ENCODE data around the gene PAM16.
"Not testable (repeated sequence)": the region's sequence is repeated elsewhere in the genome, so short reads cannot be mapped to it uniquely, and the experiment has no call there.

The PAM16 gene

DNA sequence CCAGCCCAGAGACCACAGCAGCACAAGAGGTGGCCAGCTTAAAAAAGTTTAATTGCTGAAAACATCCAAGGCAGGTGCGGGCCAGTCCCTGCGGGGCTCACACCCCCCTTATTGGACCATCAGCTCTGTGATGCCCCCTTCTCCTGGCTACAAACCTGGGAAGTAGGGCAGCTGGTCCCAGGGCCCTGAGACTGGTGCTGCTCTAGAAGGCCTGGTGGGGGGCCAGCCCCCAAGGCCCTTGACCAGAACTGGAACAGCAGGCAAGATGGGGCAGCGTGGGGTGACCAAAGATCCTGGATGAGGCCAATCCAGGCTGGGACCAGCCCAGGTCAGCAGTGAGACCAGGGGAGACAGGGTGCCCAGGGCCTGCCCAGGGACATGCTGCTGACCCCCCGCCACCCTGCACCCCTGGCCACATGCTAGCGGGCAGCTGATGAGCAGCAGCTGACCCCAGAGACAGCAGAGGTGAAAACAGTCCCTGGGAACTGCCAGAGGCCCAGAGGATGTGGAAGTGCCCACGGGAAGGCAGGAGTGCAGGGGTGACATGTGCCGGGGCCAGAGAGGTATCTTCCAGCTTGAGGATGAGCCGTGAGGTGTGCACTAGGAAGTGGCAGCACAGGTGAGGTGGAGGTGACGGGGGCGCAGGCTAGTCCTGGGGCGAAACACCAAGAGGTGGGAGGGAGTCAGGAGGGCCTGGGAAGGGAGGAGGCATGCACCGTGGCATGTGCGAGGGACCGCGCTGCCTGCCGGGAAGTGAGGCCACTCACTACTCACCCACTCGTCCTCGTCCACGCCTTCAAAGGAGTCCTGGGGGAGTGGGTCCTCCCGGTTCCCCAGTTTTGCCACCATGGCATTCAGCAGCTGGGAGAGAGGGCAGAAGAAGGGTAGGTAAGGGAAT lies 3.6 kb upstream of the PAM16 start:
- no peak for DNase-seq

DNA sequence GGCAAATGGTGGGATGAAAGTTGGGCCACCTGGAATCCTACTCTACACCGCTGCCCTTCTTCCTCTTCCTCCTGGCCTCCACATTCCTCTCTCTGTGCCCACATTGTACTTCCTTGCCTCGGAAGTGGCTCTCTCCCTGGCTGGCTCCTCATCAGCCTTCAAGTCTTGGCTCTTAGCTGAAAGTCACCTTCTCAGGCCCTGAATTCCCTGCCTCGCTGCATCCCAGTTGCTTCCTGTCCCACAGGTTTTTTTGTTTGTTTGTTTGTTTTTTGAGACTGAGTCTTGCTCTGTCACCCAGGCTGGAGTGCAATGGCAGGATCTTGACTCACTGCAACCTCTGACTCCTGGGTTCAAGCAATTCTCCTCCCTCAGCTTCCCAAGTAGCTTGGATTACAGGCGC lies 2.6 kb upstream of the PAM16 start:
- DNase-seq: no peak

DNA sequence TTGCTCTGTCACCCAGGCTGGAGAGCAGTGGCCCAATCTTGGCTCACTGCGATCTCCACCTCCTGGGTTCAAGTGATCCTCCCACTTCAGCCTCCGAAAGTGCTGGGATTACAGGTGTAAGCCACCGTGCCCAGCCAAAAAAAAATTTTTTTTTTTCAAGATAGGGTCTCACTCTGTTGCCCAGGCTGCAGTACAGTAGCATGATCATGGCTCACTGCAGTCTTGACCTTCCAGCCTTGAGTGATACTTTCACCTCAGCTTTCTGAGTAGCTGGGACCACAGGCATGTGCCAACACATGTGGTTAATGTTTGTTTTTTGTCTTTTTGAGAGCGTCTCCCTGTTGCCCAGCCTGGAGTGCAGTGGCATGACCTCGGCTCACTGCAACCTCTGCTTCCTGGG lies 1.7 kb upstream of the PAM16 start:
- DNase-seq: no peak

DNA sequence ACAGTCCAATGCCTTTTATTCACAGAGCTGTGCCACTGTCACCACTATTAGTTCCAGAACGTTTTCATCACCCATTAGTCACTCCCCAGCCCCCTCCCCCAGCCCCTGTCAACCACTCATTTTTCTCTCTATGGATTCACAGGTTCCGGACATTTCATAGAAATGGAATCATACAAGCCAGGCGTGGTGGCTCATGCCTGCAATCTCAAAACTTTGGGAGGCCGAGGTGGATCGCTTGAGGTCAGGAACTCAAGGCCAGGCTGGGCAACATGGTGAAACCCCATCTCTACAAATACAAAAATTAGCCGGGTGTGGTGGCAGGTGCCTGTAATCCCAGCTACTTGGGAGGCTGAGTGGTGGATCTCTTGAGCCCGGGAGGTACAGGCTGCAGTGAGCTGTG lies 759 bp upstream of the PAM16 start:
- peak in 1 of 51 donors; percentile 28 for DNase-seq

DNA sequence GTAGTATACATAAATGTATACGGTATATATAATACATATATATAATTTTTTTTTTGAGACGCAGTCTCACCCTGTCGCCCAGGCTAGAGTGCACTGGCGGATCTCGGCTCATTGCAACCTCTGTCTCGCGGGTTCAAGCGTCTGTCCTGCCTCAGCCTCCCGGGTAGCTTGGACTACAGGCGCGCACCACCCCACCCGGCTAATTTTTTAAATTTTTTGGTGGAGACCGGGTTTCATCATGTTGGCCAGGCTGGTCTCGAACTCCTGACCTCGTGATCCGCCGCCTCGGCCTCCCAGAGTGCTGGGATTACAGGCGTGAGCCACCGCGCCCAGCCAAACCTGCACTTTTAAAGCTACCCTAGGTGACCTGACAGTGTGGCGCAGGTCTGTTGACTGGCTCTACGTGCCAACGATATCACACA lies 745 bp downstream of the PAM16 start:
- DNase-seq: no peak

DNA sequence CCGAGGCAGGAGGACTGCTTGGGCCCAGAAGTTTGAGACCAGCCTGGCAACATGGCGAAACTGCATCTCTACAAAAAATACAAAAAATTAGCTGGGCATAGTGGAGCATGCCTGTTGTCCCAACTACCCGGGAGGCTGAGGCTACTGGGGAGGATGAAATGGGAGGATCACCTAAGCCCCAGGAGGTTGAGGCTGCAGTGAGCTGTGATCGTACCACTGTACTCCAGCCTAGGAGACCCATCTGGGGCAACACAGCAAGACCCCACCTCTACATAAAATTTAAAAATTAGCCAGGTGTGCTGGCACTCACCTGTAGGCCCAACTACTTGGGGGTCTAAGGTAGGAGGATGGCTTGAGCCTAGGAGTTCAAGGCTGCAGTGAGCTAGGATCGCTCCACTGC lies 1.8 kb downstream of the PAM16 start:
- no peak for DNase-seq

DNA sequence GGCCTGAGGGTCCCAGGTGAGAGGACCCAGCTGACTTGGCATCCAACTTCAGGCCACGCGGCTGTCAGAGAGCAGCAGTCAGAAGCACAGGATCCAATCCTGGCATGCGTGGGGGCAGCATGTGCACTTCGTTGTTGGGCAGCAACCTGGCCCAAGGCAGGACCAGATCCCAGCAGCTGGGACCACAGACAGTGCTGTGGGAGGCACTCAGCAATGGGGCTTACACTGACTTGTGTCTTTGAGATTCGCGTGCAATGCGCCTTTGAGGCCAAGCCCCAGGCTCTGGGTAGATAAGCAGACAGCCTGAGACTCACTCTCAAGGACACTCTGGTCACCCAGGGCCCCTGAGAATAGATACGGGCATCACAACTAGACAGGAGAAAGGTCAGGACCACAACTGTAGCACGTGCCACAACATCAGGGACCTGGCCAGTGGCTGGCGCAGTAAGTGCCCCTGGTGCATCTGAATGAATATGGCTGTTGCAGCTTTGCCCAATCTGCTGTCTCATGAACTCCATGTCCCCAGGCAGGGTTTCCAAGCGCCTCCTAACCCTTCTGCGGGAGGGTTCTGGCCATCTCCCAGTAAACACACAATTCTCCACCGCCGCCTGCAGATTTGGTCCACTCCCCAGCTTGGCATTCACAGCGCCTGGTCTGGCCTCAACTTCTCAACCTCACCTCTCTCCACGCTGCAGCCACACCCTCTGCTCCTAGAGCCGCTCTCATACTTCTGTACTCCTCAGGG lies 3.2 kb downstream of the PAM16 start:
- no peak for DNase-seq

DNA sequence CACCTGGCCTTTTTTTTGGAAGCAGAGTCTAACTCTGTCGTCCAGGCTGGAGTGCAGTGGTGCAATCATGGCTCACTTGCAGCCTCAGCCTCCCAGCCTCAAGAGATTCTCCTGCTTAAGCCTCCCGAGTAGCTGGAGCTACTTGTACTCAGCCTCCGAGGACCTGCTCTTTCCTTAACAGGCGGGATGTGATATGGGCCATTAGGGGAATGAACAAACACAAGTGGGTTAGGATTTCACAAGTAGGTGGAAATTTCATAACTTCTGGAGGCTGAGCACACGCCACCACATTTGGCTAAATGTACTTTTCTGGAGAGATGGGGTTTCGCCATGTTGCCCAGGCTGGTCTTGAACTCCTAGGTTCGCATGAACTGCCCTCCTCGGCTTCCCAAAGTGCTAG lies 4.1 kb downstream of the PAM16 start:
- DNase-seq: no peak

DNA sequence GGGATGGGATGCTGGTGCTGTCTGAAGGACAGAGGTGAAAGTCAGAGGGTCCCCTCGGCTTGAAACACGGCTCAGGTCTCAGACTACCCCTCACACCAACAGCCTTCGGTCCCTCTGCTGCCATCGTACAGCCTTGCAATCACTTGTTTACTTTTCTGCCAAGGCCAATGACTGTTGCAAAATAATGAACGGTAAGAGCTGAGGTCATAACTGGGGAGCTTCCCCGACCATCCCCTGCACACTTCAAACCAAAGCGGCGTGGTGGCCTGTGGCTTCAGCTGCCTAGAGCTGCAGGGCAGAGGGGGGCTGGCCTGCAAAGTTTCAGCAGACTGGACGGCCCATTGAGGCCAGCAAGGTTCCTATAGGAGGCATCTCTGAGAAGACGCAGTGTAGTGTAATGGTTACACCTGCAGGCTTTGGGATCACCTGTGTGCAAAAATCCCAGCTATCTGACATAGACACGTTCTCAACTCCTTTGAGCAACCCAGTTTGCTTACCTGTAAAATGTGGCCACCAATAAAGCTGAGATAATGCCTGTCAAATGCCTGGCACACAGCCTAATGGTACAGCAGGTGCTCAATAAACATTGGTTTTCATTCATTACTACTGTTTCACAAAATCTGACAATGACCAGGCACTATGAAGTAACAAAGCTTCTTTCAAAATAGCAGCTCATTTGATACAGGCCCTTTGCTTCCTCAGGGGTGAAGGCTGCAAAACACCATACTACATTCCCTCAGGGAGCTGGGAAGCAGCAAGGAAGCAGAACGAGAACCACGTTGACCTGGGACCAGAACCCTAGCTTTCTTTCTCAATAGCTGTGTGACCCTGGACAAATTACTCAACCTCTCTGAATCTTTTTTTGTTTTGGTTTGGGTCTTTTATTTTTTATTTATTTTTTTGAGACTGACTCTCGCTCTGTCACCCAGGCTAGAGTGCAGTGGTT lies 5.0 kb downstream of the PAM16 start:
- DNase-seq: no peak

DNA sequence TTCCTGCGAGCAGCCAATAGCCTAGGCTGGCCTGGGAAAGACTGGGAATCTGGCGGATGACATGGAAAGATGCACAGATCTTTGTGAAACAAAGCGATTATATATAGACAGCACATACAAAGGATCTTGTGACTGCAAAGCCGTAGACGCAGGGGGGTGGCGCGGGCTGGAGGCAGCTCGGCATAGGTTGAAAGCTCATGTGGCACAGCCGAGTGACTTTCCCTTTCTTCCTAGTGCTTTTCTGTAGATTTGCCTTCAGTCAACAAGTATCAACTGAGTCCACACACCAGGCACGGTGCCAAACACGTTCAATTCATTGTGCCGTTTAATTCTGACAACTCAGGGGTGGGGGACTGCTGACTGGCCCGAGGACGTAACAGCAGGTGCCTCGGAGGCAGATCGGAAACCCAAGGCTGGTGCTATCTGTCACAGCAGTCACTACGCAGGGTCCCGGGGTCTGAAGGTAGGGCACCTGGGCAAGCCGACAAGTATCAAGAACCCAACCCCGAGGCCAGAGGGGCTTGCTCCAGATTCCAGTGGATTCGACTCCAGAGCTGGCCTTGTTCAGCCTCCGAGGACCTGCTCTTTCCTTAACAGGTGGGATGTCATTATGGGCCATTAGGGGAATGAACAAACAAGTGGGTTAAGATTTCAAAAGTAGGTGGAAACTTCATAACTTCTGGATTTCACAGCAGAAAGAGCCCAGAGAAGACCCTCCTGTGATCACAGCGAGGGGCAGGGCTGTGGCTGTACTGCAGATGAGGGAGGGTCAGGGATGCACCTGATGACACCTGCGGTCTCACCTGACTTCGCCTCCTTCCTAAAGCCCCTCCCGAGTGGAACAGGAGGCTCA lies 5.9 kb downstream of the PAM16 start:
- DNase-seq: peak in 28 of 51 donors; percentile 4 to 69 (median 32)

DNA sequence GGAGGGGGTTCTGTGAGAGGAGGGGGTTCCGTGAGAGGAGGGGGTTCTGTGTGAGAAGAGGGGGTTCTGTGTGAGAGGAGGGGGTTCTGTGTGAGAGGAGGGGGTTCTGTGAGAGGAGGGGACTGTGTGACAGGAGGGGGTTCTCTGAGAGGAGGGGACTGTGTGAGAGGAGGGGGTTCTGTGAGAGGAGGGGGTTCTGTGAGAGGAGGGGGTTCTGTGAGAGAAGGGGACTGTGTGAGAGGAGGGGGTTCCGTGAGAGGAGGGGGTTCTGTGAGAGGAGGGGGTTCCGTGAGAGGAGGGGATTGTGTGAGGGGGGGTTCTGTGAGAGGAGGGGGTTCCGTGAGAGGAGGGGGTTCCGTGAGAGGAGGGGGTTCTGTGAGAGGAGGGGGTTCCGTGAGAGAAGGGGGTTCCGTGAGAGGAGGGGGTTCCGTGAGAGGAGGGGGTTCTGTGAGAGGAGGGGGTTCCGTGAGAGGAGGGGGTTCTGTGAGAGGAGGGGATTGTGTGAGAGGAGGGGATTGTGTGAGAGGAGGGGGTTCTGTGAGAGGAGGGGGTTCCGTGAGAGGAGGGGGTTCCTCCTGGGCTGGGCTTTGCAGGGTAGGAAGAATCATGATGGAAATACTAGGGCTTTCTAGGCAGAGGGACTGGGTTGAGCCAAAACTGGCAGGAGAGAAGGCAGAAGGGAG lies 6.7 kb downstream of the PAM16 start:
- not testable (repeated sequence) for DNase-seq

DNA sequence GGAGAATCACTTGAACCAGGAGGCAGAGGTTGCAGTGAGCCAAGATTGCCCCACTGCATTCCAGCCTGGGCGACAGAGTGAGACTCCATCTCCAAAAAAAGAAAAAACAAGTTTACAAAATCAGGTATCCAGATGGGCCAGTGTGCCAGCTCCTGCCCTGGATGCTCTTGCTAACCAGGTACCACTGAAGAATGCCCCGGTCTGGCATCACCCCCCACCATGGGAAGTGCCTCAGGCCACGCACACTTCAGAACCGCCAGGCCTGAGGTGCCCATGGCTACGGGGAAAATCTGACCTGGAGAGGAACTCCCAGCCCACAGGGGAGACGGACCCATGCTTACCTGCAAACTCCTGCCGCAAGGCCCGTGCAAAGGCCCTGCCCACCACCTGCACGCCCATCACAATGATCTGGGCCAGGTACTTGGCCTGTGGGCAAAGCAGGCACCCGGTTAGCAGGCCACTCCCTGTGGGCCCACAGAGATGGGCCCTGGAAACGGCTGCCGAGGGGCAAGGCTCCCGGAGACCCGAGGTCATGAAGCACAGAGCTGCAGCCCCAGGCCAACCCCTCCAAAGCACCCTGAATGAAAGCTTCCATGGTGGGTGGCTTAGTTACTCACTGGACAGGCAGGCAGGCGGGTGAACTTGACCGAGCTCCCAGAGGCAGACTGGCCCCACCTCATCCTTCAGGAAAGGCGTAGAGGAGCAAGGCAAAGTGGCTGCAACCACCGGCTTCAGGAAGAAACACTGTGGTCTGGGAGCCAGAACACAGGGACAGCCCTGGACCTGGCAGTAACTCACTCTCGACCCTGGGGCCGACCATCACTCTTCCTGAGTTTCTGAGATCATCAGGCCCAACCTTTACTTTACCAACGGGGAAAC lies 8.0 kb downstream of the PAM16 start:
- DNase-seq: no peak

DNA sequence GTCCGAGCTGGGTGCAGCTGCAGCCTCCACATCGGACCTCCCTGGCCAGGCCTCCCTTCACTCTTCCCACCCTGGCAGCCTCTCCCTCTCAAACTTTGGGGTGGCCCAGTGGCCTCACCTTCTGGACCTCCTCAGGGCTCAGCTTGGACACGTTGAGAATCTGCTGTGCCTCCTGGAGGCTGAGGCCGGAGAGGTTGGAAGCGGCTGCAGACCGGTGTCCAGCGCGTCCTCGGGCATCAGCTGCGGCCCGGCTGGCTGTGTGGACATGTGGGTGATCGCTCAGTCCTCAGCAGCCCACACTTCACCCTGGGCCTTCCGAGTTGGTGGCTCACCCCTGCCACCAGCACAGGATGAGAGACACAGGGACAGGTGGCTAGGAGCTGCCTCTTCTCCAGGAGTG lies 9.9 kb downstream of the PAM16 start:
- DNase-seq: no peak

DNA sequence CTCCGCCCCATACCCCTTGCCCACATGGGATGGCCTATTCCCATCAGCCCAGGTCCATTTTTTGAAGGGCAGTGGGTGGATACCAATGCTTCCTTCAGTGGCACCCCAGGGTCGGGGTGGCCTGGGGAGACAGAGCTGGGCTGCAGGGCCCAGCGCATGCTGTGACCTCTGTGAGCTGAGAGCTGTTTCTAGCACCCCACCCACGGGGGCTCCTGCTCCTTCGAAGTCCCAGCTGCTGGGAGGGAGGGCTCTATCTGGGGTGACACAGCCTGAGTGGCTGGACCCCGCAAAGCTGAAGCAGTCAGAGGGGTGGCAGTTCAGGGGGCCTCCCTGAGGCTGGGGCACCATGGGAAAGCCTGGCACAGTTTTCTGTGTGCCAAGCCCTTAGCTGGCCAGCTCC lies 10.7 kb downstream of the PAM16 start:
- DNase-seq: no peak

DNA sequence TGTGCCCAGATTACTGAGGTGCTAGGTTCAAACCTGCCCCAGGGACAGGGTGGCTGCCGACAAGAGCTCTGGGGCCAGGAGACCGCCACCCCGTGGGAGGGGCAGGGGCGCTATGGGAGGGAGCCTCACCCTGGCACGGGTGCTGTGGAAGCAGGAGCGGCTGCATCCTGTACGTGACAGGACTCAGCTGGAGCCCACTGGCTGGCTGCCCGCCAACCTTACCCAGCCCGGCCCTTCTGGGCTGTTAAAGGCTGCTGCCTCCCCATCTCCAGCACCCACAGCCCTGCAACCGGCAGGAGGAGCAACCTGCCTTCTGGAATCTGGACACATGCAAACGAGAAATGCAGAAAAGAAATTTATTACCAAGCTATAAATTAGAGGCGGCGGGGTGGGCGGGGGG lies 11.2 kb downstream of the PAM16 start:
- DNase-seq: peak in 1 of 51 donors; percentile 9

DNA sequence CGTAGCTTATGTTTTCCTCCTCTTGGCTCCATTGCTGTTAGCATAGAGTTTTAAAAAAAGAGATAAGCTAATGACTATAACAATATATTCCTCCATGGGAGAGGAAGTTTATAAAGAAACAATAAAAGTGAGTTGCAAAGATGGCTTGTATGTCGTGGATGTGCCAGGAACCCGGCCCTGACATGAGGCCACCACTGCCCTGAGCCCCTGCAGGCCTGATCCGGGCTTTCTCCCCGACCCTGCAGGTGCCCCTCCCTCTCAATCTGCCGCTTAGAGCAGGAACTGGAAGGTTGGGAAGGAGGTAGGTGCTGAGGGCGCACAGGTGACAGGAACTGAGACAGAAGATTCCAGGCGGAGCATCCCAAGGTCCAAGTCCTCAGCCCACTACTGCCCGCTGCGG lies 11.7 kb downstream of the PAM16 start:
- no peak for DNase-seq

DNA sequence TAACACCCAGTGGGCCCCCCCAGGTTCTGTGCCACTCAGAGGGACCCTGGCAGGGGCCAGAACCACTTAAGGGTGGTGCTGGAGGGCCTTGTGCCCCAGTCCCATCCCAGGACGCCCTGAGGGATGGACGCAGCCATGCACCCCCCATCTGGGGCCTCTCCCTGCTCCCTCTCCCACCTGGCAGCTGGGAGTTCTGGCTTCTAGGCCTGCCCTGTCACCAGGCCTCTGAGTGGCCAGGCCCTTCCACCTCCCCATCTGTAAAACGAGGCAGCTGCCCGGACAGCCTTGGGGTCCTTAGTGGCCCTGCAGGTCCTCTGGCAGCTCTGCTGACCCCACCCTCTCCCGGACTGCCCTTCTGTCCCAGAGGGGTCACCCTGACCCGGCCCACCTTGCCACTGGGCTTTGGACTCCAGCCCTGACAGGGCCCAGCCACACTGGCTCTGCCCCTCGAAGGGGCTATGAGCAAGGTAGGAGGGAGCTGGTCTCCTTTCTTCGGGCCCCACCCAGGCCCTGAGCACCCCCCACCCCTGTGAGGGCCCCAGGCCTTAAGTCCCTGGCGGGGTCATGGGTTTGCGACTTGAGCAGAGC lies 12.3 kb downstream of the PAM16 start:
- DNase-seq: no peak

DNA sequence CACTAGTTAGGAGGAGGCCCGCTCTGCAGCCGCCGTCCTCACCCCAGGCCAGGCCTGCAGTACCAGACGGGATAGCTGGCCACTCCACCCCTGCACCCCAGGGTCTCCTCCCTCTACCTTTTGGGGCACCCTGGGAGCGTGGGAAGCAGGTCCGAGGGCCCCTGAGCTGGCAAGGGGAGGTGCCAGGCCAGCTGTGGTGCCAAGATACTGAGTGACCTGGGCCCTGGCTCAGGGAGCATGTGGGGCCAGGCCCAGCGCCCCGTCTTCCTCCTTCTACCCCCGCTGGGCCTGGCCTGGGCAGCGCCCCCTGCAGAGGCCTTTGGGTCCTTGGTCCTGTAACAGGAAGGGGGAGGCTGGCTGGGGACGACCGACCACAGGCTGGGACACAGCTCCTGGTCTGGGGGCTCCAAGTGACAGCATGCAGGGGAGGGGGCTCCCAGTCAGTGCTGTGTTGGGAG lies 13.0 kb downstream of the PAM16 start:
- no peak for DNase-seq

All from hypothalamus (tissue), 51 donors.